H1 (cell line): Measurements from ENCODE around the gene TMEM271. TPM values are rescaled to one million over a fixed set of nuclear protein-coding genes. Genes with fewer than 3 reads are reported as not detected.

ENCODE experiments used
- CTCF ChIA-PET: fragments of 300-600 bp; sonication (Branson Sonifier 250); formaldehyde crosslinking; loops from one replicate; lab custom pipeline; 2021; ENCODE audit not compliant: partially characterized antibody; lab: Charles Lee
- POLR2A ChIA-PET: fragments of 300-600 bp; sonication (Branson Sonifier 250); formaldehyde crosslinking; loops from one replicate; lab custom pipeline; 2021; ENCODE audit warnings: inconsistent platforms; ENCODE audit not compliant: partially characterized antibody; lab: Charles Lee
- DNase-seq, 2 experiments: peaks; one replicate each; pipeline versions ENCODE4 v3.0.0 to v3.0.0-alpha.2; 2010 to 2022; ENCODE audit warnings: low spot score in 2 of 2, low read depth in 1 of 2, mixed read lengths in 1 of 2
- FAIRE-seq: peaks from 2 replicates; lab custom pipeline; 2011; peaks lifted over from hg19 to GRCh38; lab: Jason Lieb, UNC
- H2AFZ ChIP-seq: 2 replicates; pipeline ENCODE4 v1.8.1; 2012; ENCODE audit warnings: low read length, inconsistent platforms
- H2AK5ac ChIP-seq: 2 replicates; pipeline ENCODE4 v1.6.1; 2013; ENCODE audit warnings: low read depth, low read length
- H2BK120ac ChIP-seq: replicated peaks from 2 replicates; pipeline ENCODE3; 2013; ENCODE audit warnings: low read depth, low read length, inconsistent platforms
- H2BK12ac ChIP-seq: 2 replicates; pipeline ENCODE4 v1.6.1; 2013; ENCODE audit warnings: low read depth, low read length
- H2BK15ac ChIP-seq: 2 replicates; pipeline ENCODE4 v1.6.1; 2013; ENCODE audit warnings: low read length
- H2BK20ac ChIP-seq: 2 replicates; pipeline ENCODE4 v1.6.1; 2013; ENCODE audit warnings: low read length
- H2BK5ac ChIP-seq: 2 replicates; pipeline ENCODE4 v1.6.1; 2013; ENCODE audit warnings: low read depth, low read length
- H3K14ac ChIP-seq: 2 replicates; pipeline ENCODE4 v1.6.1; 2013; ENCODE audit warnings: inconsistent platforms; ENCODE audit not compliant: insufficient read length
- H3K18ac ChIP-seq: 2 replicates; pipeline ENCODE4 v1.6.1; 2013; ENCODE audit warnings: low read length; ENCODE audit errors: extremely low read depth
- H3K23ac ChIP-seq: 2 replicates; pipeline ENCODE4 v1.6.1; 2013; ENCODE audit warnings: inconsistent platforms; ENCODE audit not compliant: insufficient read length
- H3K23me2 ChIP-seq: 2 replicates; pipeline ENCODE4 v1.6.1; 2013; ENCODE audit warnings: low read depth, low read length
- H3K27ac ChIP-seq: 2 replicates; pipeline ENCODE4 v1.6.1; 2011; ENCODE audit warnings: low read depth, low read length, inconsistent platforms
- H3K27me3 ChIP-seq, 4 experiments: replicated peaks in 1 of 4; 1 replicate in 1 of 4; 2 replicates in 3 of 4; pipeline versions ENCODE4 v1.6.1 to v1.8.1; 2011 to 2013; ENCODE audit warnings: low read length in 3 of 4, mild to moderate bottlenecking in 3 of 4, inconsistent platforms in 2 of 4, mixed read lengths in 2 of 4, moderate library complexity in 1 of 4; ENCODE audit not compliant: control insufficient read depth in 3 of 4, insufficient read depth in 3 of 4; ENCODE audit errors: extremely low read depth in 1 of 4
- H3K36me3 ChIP-seq, 4 experiments: 2 replicates each; pipeline versions ENCODE4 v1.6.1 to v1.8.1; 2011 to 2013; ENCODE audit warnings: mild to moderate bottlenecking in 4 of 4, low read length in 3 of 4, moderate library complexity in 2 of 4, control low read depth in 1 of 4, inconsistent platforms in 1 of 4; ENCODE audit not compliant: insufficient read depth in 4 of 4, control insufficient read depth in 2 of 4
- H3K4ac ChIP-seq: replicated peaks from 2 replicates; pipeline ENCODE3; 2013; ENCODE audit warnings: low read length, low read depth, mixed read lengths, inconsistent platforms; ENCODE audit not compliant: insufficient read length
- H3K4me1 ChIP-seq, 4 experiments: replicated peaks in 1 of 4; 1 replicate in 1 of 4; 2 replicates in 3 of 4; pipeline versions ENCODE4 v1.6.1 to v1.8.1; 2011 to 2013; ENCODE audit warnings: low read length in 3 of 4, inconsistent platforms in 2 of 4, mixed read lengths in 1 of 4; ENCODE audit not compliant: insufficient read depth in 4 of 4, control insufficient read depth in 3 of 4
- H3K4me2 ChIP-seq, 2 experiments: 2 replicates each; pipeline versions ENCODE4 v1.6.1 to v1.8.1; 2011 to 2013; ENCODE audit warnings: low read depth in 2 of 2, low read length in 2 of 2, control low read depth in 1 of 2, inconsistent platforms in 1 of 2, mild to moderate bottlenecking in 1 of 2; ENCODE audit not compliant: insufficient read depth in 1 of 2
- H3K4me3 ChIP-seq, 4 experiments: fragments of 200-600, 300-600 bp in 1 of 4; sonication (generic), shearing (Covaris generic), sonication (Bioruptor Twin) in 1 of 4; 2 replicates each; pipeline versions ENCODE4 v1.5.1 to v1.8.1; 2011 to 2016; ENCODE audit warnings: low read length in 4 of 4, low read depth in 3 of 4, control low read depth in 2 of 4, inconsistent platforms in 2 of 4, mild to moderate bottlenecking in 2 of 4, mixed read lengths in 1 of 4, moderate library complexity in 1 of 4; ENCODE audit not compliant: insufficient read depth in 2 of 4; ENCODE audit errors: extremely low read depth in 1 of 4
- H3K56ac ChIP-seq: replicated peaks from 2 replicates; pipeline ENCODE3; 2013; ENCODE audit warnings: low read depth, mild to moderate bottlenecking, mixed read lengths, low read length, inconsistent platforms; ENCODE audit not compliant: insufficient read length
- H3K79me1 ChIP-seq: 2 replicates; pipeline ENCODE4 v1.6.1; 2013; ENCODE audit warnings: low read depth, low read length, control low read depth
- H3K79me2 ChIP-seq, 2 experiments: 2 replicates each; pipeline versions ENCODE4 v1.6.1 to v1.8.1; 2012 to 2013; ENCODE audit warnings: low read length in 2 of 2, mild to moderate bottlenecking in 2 of 2, inconsistent platforms in 1 of 2; ENCODE audit not compliant: insufficient read depth in 2 of 2, control insufficient read depth in 1 of 2
- H3K9ac ChIP-seq, 4 experiments: replicated peaks in 1 of 4; 1 replicate in 1 of 4; 2 replicates in 3 of 4; pipeline versions ENCODE4 v1.6.1 to v1.8.1; 2011 to 2013; ENCODE audit warnings: low read depth in 3 of 4, low read length in 3 of 4, control low read depth in 2 of 4, mild to moderate bottlenecking in 2 of 4, moderate library complexity in 2 of 4, inconsistent platforms in 1 of 4; ENCODE audit errors: extremely low read depth in 1 of 4
- H3K9me3 ChIP-seq, 2 experiments: 2 replicates each; pipeline versions ENCODE4 v1.6.1 to v1.8.1; 2012 to 2013; ENCODE audit warnings: mild to moderate bottlenecking in 2 of 2, moderate library complexity in 2 of 2, control low read depth in 1 of 2, inconsistent platforms in 1 of 2, low read depth in 1 of 2, low read length in 1 of 2, mixed read lengths in 1 of 2; ENCODE audit not compliant: insufficient read depth in 2 of 2
- H4K20me1 ChIP-seq, 2 experiments: replicated peaks in 1 of 2; 2 replicates each; pipeline versions ENCODE3 to v1.8.1; 2011 to 2013; ENCODE audit warnings: inconsistent platforms in 2 of 2, low read length in 2 of 2, mild to moderate bottlenecking in 1 of 2; ENCODE audit not compliant: insufficient read depth in 2 of 2, control insufficient read depth in 1 of 2
- H4K5ac ChIP-seq: 2 replicates; pipeline ENCODE4 v1.6.1; 2013; ENCODE audit warnings: low read length, low read depth, mixed read lengths, inconsistent platforms; ENCODE audit not compliant: insufficient read length
- H4K8ac ChIP-seq: 2 replicates; pipeline ENCODE4 v1.8.0; 2013; ENCODE audit warnings: mild to moderate bottlenecking, moderate library complexity, low read length, inconsistent platforms; ENCODE audit not compliant: insufficient read depth; ENCODE audit errors: extremely low read depth
- H4K91ac ChIP-seq: replicated peaks from 2 replicates; pipeline ENCODE3; 2013; ENCODE audit warnings: low read length, mixed read lengths, inconsistent platforms; ENCODE audit not compliant: insufficient read length
- SRF ChIP-seq: IDR thresholded peaks from 2 replicates; pipeline ENCODE4 v1.6.1; 2011; ENCODE audit warnings: mild to moderate bottlenecking, low read depth, low read length, moderate library complexity
- SUZ12 ChIP-seq: fragments of 200-600 bp; sonication (generic); IDR thresholded peaks from 2 replicates; pipeline ENCODE4 v1.6.1; 2012; ENCODE audit warnings: mild to moderate bottlenecking, inconsistent platforms, low read length, moderate library complexity, mixed read lengths
- YY1 ChIP-seq: IDR thresholded peaks from 2 replicates; pipeline ENCODE4 v1.6.1; 2011; ENCODE audit warnings: low read depth, mild to moderate bottlenecking, low read length
- WGBS, 2 experiments: shearing (Covaris generic) in 1 of 2; methylation state at CpG; one replicate each; pipeline versions ENCODE4 v1.1.6 to v1.1.7; 2013 to 2015; ENCODE audit warnings: low lambda C conversion rate in 2 of 2, mixed read lengths in 2 of 2, inconsistent platforms in 1 of 2, low coverage in 1 of 2, missing lambda C conversion rate in 1 of 2; ENCODE audit not compliant: insufficient replicate concordance in 2 of 2, insufficient coverage in 1 of 2, insufficient read length in 1 of 2; ENCODE audit errors: extremely low coverage in 1 of 2, missing lambda C conversion rate in 1 of 2; 5-methylcytosine and 5-hydroxymethylcytosine counted together
- polyA plus RNA-seq, 7 experiments: library from polyadenylated mRNA; depleted of rRNA in 3 of 7; stranded (reverse) in 5 of 7; unstranded in 2 of 7; fragments of >200 nt in 5 of 7; fragments of 200-250 nt in 2 of 7; gene quantifications; 1 replicate in 5 of 7; 2 replicates in 1 of 7; 4 replicates in 1 of 7; pipeline versions ENCODE4 v1.2.1 to v1.2.3, GENCODE V29; 2011 to 2013; ENCODE audit warnings: missing spikeins in 2 of 7, mixed read lengths in 2 of 7
- total RNA-seq: library from RNA; stranded (reverse); fragmentation: NEBNext Ultra II Directional; extraction: Animal tissue kit (Norgen Biotek cat#: 25700); gene quantifications from 2 replicates; pipeline ENCODE4 v1.2.1, GENCODE V29; 2021

TMEM271 gene
- total and polyA plus RNA-seq, 2 of the 8 experiments (the other 6 are each of a cell fraction or from before 2014, with no cell fraction given): 0.08 to 0.35 TPM

DNA sequence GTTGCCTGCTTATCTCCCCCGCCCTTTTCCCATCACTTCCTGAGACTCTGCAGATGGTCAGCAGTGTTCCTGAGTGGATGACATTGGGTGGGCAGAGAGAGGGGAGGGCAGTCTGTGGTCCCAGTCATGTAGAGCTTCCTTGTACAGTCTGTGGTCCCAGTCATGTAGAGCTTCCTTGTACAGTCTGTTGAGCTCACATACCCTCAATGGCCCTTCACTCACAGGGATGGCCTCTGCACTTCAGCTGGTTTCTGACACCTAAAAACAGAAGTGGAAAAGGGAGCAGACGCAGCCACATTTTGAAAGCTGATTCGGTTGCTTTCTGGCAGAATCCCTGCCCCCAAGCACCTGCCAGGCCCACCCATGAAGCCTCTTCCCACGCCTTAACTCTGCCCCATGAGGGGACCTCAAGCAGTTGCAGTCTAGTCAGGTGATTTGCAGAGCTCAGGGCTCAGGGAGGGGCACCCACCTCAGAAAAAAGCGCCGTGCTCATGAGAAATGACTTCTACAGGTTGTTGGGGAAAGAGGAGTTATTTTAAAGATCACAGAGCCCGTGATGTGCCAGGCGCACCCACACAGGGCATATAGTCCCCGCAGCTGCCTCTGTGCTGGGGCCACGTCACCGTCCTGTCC lies 3.6 kb upstream of the TMEM271 start:
- Histone ChIP-seq H3K4me2 (no peak overlapping the region; a peak in 1 of 4 replicates), H3K27ac (no peak overlapping the region), H3K23me2 (peaks cover 15% of the 10 kb centered on the region), H3K4me1 (peaks cover 0 to 20% (median 12%) of the 10 kb centered on the region in 4 experiments; a peak in 6 of 7 replicates), H2AFZ (no peak overlapping the region), H3K79me2 (no peaks in the 10 kb centered on the region), H4K8ac (no peak overlapping the region), H2BK15ac (no peak overlapping the region), H2BK12ac (no peak overlapping the region), H2BK120ac (no peak overlapping the region), H4K20me1 (peaks cover 0 to 8% of the 10 kb centered on the region in 2 experiments), H3K36me3 (no peaks in the 10 kb centered on the region), H4K5ac (no peak overlapping the region), H3K9me3 (peaks cover 0 to 6% of the 10 kb centered on the region in 2 experiments; a peak in 1 of 4 replicates), H3K4me3 (no peak overlapping the region), H2BK5ac (no peak overlapping the region), H3K14ac (no peak overlapping the region), H3K18ac (no peak overlapping the region), H3K79me1 (no peaks in the 10 kb centered on the region), H3K27me3 (peaks cover 41 to 51% (median 44%) of the 10 kb centered on the region in 4 experiments), H2BK20ac (no peak overlapping the region), H3K9ac (no peak overlapping the region), H2AK5ac (no peak overlapping the region), H3K56ac (no peak overlapping the region), H4K91ac (no peak overlapping the region), H3K23ac (no peak overlapping the region), H3K4ac (no peak overlapping the region)
- POLR2A ChIA-PET: interaction anchor here (1.2 to 1.5 kb wide), 2 partner anchors 86 to 95 kb away, joined by 3 to 4 read pairs; partner anchors contain the start of genes ATP5ME and MYL5
- CTCF ChIA-PET: interaction anchor here (1.0 to 1.3 kb wide), 5 partner anchors 8 to 105 kb away, joined by 3 to 6 read pairs (median 4); no protein-coding TSS in a partner anchor
- 59% methylated on average over 11 of the region's 11 CpGs; no CpG with 5 or more reads in 1 of the 2 experiments for WGBS, 2 experiments
- TF ChIP-seq SUZ12 (no peak), YY1 (no peak), SRF (no peak)
- no peak for DNase-seq
- no peak for FAIRE-seq
